ENCODE results near the gene GABARAP. TPM values are rescaled to one million over a fixed set of nuclear protein-coding genes. Genes with fewer than 3 reads are reported as not detected.

Gene GABARAP
- polyA plus RNA-seq, 1 donor (not counting 4 experiments of a cell fraction or from before 2014, with no cell fraction given), result 271 TPM

GRCh38 chr17:7249214-7249613 lies 7.0 kb upstream of the GABARAP start:
- TF ChIP-seq, protein P1, sequence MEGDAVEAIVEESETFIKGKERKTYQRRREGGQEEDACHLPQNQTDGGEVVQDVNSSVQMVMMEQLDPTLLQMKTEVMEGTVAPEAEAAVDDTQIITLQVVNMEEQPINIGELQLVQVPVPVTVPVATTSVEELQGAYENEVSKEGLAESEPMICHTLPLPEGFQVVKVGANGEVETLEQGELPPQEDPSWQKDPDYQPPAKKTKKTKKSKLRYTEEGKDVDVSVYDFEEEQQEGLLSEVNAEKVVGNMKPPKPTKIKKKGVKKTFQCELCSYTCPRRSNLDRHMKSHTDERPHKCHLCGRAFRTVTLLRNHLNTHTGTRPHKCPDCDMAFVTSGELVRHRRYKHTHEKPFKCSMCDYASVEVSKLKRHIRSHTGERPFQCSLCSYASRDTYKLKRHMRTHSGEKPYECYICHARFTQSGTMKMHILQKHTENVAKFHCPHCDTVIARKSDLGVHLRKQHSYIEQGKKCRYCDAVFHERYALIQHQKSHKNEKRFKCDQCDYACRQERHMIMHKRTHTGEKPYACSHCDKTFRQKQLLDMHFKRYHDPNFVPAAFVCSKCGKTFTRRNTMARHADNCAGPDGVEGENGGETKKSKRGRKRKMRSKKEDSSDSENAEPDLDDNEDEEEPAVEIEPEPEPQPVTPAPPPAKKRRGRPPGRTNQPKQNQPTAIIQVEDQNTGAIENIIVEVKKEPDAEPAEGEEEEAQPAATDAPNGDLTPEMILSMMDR (optimal IDR thresholded peaks at IDR 0.05 in 1 of 3, IDR thresholded peaks at IDR 0.05 in 1 of 3, conservative IDR thresholded peaks at IDR 0.05 in 1 of 3; ENCODE audit: extremely low read depth in 1 of 3, insufficient read depth in 2 of 3, low read length in 3 of 3), result no peak
- TF ChIP-seq EZH2 (IDR thresholded peaks at IDR 0.05; ENCODE audit: low read length), result no peak
- dilution Hi-C loops (cut with MboI; ENCODE audit: extremely low pct_ligation_motif_present, low sequenced_read_pairs), result no loop called here
- Histone ChIP-seq H3K4me1 (ENCODE audit: control insufficient read depth, extremely low read depth, insufficient read depth, low read length) (peaks cover 18% of the 10 kb centered on the region), H4K20me1 (ENCODE audit: control insufficient read depth, extremely low read depth, insufficient read depth, low read length) (no peaks in the 10 kb centered on the region), H3K4me2 (ENCODE audit: control insufficient read depth, extremely low read depth, insufficient read depth, low read depth, low read length) (peak overlapping the region; percentile 31), H3K9me3 (ENCODE audit: control insufficient read depth, low read depth, low read length) (no peaks in the 10 kb centered on the region), H3K9ac (ENCODE audit: control insufficient read depth, extremely low read depth, insufficient read depth, low read length) (no peak overlapping the region), H3K4me3 (ENCODE audit: control insufficient read depth in 2 of 3, extremely low read depth in 1 of 3, insufficient read depth in 2 of 3, low read depth in 1 of 3, low read length in 3 of 3) (peak overlapping the region in 1 of 3 experiments; percentile 17), H2AFZ (ENCODE audit: control insufficient read depth, low read length) (no peak overlapping the region), H3K9me1 (ENCODE audit: control insufficient read depth, extremely low read depth, insufficient read depth, low read length) (no peaks in the 10 kb centered on the region), H3K27ac (ENCODE audit: control insufficient read depth, insufficient read depth, low read length) (no peak overlapping the region), H3K27me3 (ENCODE audit: control insufficient read depth, extremely low read depth, insufficient read depth, low read length) (no peaks in the 10 kb centered on the region), H3K79me2 (ENCODE audit: control insufficient read depth, insufficient read depth, low read length) (peaks cover 60% of the 10 kb centered on the region), H3K36me3 (ENCODE audit: control insufficient read depth in 2 of 2, extremely low read depth in 1 of 2, insufficient read depth in 2 of 2, low read length in 2 of 2) (peaks cover 15 to 20% of the 10 kb centered on the region in 2 experiments)
- FAIRE-seq, result no peak
- DNase-seq (ENCODE audit: low read depth, low spot score), result no peak

- Histone ChIP-seq H3K36me3 (ENCODE audit: control insufficient read depth in 2 of 2, extremely low read depth in 1 of 2, insufficient read depth in 2 of 2, low read length in 2 of 2) (peaks cover 17 to 21% of the 10 kb centered on the region in 2 experiments), H3K9me3 (ENCODE audit: control insufficient read depth, low read depth, low read length) (no peaks in the 10 kb centered on the region), H3K4me2 (ENCODE audit: control insufficient read depth, extremely low read depth, insufficient read depth, low read depth, low read length) (peak overlapping the region; percentile 31), H2AFZ (ENCODE audit: control insufficient read depth, low read length) (no peak overlapping the region), H3K27ac (ENCODE audit: control insufficient read depth, insufficient read depth, low read length) (no peak overlapping the region), H3K4me3 (ENCODE audit: control insufficient read depth in 2 of 3, extremely low read depth in 1 of 3, insufficient read depth in 2 of 3, low read depth in 1 of 3, low read length in 3 of 3) (peak overlapping the region in 1 of 3 experiments; percentile 17), H3K27me3 (ENCODE audit: control insufficient read depth, extremely low read depth, insufficient read depth, low read length) (no peaks in the 10 kb centered on the region), H4K20me1 (ENCODE audit: control insufficient read depth, extremely low read depth, insufficient read depth, low read length) (no peaks in the 10 kb centered on the region), H3K79me2 (ENCODE audit: control insufficient read depth, insufficient read depth, low read length) (peaks cover 58% of the 10 kb centered on the region), H3K9me1 (ENCODE audit: control insufficient read depth, extremely low read depth, insufficient read depth, low read length) (no peaks in the 10 kb centered on the region), H3K9ac (ENCODE audit: control insufficient read depth, extremely low read depth, insufficient read depth, low read length) (no peak overlapping the region), H3K4me1 (ENCODE audit: control insufficient read depth, extremely low read depth, insufficient read depth, low read length) (peaks cover 18% of the 10 kb centered on the region)
- no peak for TF ChIP-seq EZH2 (IDR thresholded peaks at IDR 0.05; ENCODE audit: low read length)
- TF ChIP-seq, protein P1 (optimal IDR thresholded peaks at IDR 0.05 in 1 of 3, IDR thresholded peaks at IDR 0.05 in 1 of 3, conservative IDR thresholded peaks at IDR 0.05 in 1 of 3; ENCODE audit: extremely low read depth in 1 of 3, insufficient read depth in 2 of 3, low read length in 3 of 3), result no peak
- dilution Hi-C loops (cut with MboI; ENCODE audit: extremely low pct_ligation_motif_present, low sequenced_read_pairs), result no loop called here
- FAIRE-seq (no peak), DNase-seq (ENCODE audit: low read depth, low spot score) (no peak)
Measured at GRCh38 chr17:7248796-7249195, 6.5 kb upstream of the GABARAP start.
